Ovary (tissue), 9 donors: Measurements from ENCODE around the gene ATG14. TPM values are rescaled to one million over a fixed set of nuclear protein-coding genes. Genes with fewer than 3 reads are reported as not detected.

Experiments
- DNase-seq, 5 donors: peaks; one replicate each; pipeline ENCODE4 v3.0.0-alpha.2; 2019 to 2020
- H3K27ac ChIP-seq, 2 donors: fragments of 200-600 bp; one replicate each; pipeline versions ENCODE4 v1.5.1 to v1.8.0; 2019 to 2022
- H3K27me3 ChIP-seq: fragments of 200-600 bp; one replicate; pipeline ENCODE4 v1.8.0; 2022
- H3K36me3 ChIP-seq: fragments of 200-600 bp; sonication (generic); one replicate; pipeline ENCODE4 v1.5.1; 2019
- H3K4me1 ChIP-seq: one replicate; pipeline ENCODE4 v1.8.1; 2013; ENCODE audit warnings: mild to moderate bottlenecking, moderate library complexity; ENCODE audit not compliant: insufficient read depth
- H3K4me3 ChIP-seq: fragments of 200-600 bp; sonication (generic); one replicate; pipeline ENCODE4 v1.5.1; 2017
- H3K9me3 ChIP-seq, 2 donors: fragments of 200-600 bp in 1 of 2; sonication (generic) in 1 of 2; one replicate each; pipeline versions ENCODE4 v1.5.1 to v1.8.1; 2013 to 2019; ENCODE audit warnings: mild to moderate bottlenecking in 1 of 2, moderate library complexity in 1 of 2
- EP300 ChIP-seq: sonication (generic); formaldehyde crosslinking; IDR thresholded peaks from one replicate; pipeline ENCODE4 v1.6.1; 2017; ENCODE audit warnings: antibody characterized with exemption
- POLR2A ChIP-seq: fragments of 450-650 bp; IDR thresholded peaks from one replicate; pipeline ENCODE4 v1.6.1; 2017; ENCODE audit warnings: antibody characterized with exemption, mild to moderate bottlenecking, moderate library complexity
- WGBS, 3 donors: extraction: QIAGEN DNeasy Blood & Tissue Kit in 1 of 3; methylation state at CpG; one replicate each; pipeline versions ENCODE4 v1.1.5 to v1.1.7; 2013 to 2017; 5-methylcytosine and 5-hydroxymethylcytosine counted together
- intact Hi-C, 4 donors: fragments of 100-400 bp; cut with DNase I; formaldehyde crosslinking; loops; one replicate each; pipeline versions ENCODE4 v1.11.0 to v1.15.1; 2022 to 2023
- polyA plus RNA-seq, 2 donors: library from polyadenylated mRNA; stranded (reverse); fragments of 200-250 nt in 1 of 2; fragments of 350-450 nt in 1 of 2; fragmentation: Illumina TruSeq in 1 of 2; extraction: RNeasy Lipid Tissue Mini Kit (QIAGEN cat#74804) in 1 of 2; gene quantifications; one replicate each; pipeline ENCODE4 v1.2.3, GENCODE V29; 2013 to 2014
- total RNA-seq, 7 donors: library from RNA; depleted of rRNA in 2 of 7; stranded (reverse); fragments of >200 nt in 2 of 7; fragmentation: NEBNext Ultra II Directional in 3 of 7; extraction: Animal tissue kit (Norgen Biotek cat#: 25700) in 3 of 7; gene quantifications; one replicate each; pipeline versions ENCODE4 v1.1.0 to v1.2.4, GENCODE V29; 2016 to 2023
- TF ChIP-seq, protein P1 (sequence below), 3 donors: fragments of 450-650 bp in 2 of 3; fragments of 200-600 bp in 1 of 3; IDR thresholded peaks; one replicate each; pipeline versions ENCODE4 v1.5.1 to v1.8.0; 2016 to 2022; ENCODE audit warnings: antibody characterized with exemption in 3 of 3, mild to moderate bottlenecking in 1 of 3
- donor health status: DM: no; HTN: no; CAD: no; lungs with moderate emphysema.
- donor health status: DM: no; HTN: no; CAD: no.
- donor health status: Bipolar disorder and iron deficiency.
- donor health status: DM: yes; HTN: yes; CAD: no.
- donor health status: DM: no; HTN: no; CAD: no.
- donor health status: DM: yes; HTN: yes; CAD: no.

ATG14 gene
- total and polyA plus RNA-seq, 9 donors = 9.5 to 22.5 (median 12.1) TPM

DNA sequence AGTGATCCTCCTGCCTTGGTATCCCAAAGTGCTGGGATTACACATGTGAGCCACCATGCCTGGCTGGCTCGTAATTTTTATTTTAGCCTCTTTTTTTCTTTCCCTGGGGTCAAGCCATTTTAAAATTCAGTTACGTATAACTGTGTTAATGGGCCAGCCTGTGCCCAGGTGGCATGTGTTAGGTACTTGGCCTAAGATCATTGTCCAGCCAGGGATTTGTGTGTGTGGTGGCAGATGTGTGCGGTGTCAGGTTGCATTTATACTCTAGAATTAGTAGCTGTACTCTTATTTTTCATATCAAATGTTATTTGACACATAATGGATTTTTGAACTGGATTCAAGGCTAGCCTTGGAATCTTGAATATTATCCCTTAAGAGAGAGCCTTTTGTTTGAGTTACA, 71.1 kb downstream of the ATG14 start:
- 24 to 37% (median 28%) methylated on average over 3 of the region's 3 CpGs for WGBS, 3 donors
- H3K4me1 ChIP-seq = peaks cover 4% of the 10 kb centered on the region
- no peaks in the 10 kb centered on the region for H3K27me3 ChIP-seq
- TF ChIP-seq, protein P1, sequence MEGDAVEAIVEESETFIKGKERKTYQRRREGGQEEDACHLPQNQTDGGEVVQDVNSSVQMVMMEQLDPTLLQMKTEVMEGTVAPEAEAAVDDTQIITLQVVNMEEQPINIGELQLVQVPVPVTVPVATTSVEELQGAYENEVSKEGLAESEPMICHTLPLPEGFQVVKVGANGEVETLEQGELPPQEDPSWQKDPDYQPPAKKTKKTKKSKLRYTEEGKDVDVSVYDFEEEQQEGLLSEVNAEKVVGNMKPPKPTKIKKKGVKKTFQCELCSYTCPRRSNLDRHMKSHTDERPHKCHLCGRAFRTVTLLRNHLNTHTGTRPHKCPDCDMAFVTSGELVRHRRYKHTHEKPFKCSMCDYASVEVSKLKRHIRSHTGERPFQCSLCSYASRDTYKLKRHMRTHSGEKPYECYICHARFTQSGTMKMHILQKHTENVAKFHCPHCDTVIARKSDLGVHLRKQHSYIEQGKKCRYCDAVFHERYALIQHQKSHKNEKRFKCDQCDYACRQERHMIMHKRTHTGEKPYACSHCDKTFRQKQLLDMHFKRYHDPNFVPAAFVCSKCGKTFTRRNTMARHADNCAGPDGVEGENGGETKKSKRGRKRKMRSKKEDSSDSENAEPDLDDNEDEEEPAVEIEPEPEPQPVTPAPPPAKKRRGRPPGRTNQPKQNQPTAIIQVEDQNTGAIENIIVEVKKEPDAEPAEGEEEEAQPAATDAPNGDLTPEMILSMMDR (IDR thresholded peaks at IDR 0.05) = no peak
- TF ChIP-seq POLR2A (no peak), EP300 (no peak)
- DNase-seq = no peak
- H3K36me3 ChIP-seq = no peaks in the 10 kb centered on the region
- H3K27ac ChIP-seq = no peak overlapping the region
- intact Hi-C loops = loop anchor here in 1 of 4 donors (10.0 kb wide), 1 partner anchor 66 kb away; the partner anchor contains the start of gene FBXO34
- no peaks in the 10 kb centered on the region for H3K9me3 ChIP-seq
- H3K4me3 ChIP-seq = no peak overlapping the region

DNA sequence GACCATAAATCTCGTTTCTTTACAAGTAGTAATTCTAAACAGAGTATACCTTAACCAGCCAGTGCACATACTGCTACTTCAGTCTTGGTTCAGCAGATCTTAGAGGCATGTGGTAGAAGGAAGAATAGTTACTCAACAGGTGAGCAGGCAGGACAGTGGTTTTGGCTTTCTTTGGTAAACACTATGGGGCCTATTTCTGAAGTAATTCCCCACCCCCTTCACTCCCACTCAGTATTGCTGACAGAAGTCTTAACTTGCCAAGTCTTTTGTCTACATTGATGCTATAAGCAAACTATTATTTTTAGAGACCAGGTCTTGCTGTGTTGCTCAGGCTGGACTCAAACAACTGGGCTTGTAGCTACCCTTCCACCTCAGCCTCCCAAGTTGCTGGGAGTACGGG, 71.9 kb downstream of the ATG14 start:
- H3K4me1 ChIP-seq = peaks cover 5% of the 10 kb centered on the region
- intact Hi-C loops = loop anchor here in 1 of 4 donors (10.0 kb wide), 1 partner anchor 65 kb away; the partner anchor contains the start of gene FBXO34
- DNase-seq = no peak
- TF ChIP-seq, protein P1 (IDR thresholded peaks at IDR 0.05) = no peak
- TF ChIP-seq POLR2A (no peak), EP300 (no peak)
- 44 to 52% (median 48%) methylated on average over 2 of the region's 2 CpGs for WGBS, 3 donors
- H3K4me3 ChIP-seq = no peak overlapping the region
- no peaks in the 10 kb centered on the region for H3K9me3 ChIP-seq
- no peak overlapping the region for H3K27ac ChIP-seq
- H3K36me3 ChIP-seq = no peaks in the 10 kb centered on the region
- H3K27me3 ChIP-seq = no peaks in the 10 kb centered on the region

DNA sequence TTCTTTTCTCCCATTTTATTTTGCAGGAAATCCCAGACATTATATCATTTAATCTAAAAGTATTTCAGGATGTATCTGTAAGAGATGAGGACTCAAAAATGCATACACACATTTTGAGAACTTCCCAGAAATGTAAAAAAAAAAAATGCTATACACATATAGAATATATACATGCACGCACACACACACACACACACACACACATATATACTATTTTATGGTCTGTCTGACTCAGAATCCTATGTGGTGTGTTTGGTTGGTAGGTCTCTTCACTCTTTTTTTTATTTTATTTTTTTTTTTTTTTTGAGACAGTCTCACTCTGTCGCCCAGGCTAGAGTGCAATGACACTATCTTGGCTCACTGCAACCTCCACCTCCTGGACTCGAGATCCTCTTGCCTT, 74.9 kb downstream of the ATG14 start:
- TF ChIP-seq EP300 (no peak), POLR2A (no peak)
- TF ChIP-seq, protein P1 (IDR thresholded peaks at IDR 0.05) = no peak
- Histone ChIP-seq H3K27me3 (no peaks in the 10 kb centered on the region), H3K9me3 (no peaks in the 10 kb centered on the region), H3K36me3 (no peaks in the 10 kb centered on the region), H3K4me3 (no peak overlapping the region), H3K4me1 (peaks cover 11% of the 10 kb centered on the region), H3K27ac (no peak overlapping the region)
- no peak for DNase-seq
- WGBS, 3 donors = 82 to 96% (median 91%) methylated on average over 3 of the region's 3 CpGs
- intact Hi-C loops = no loop called here

DNA sequence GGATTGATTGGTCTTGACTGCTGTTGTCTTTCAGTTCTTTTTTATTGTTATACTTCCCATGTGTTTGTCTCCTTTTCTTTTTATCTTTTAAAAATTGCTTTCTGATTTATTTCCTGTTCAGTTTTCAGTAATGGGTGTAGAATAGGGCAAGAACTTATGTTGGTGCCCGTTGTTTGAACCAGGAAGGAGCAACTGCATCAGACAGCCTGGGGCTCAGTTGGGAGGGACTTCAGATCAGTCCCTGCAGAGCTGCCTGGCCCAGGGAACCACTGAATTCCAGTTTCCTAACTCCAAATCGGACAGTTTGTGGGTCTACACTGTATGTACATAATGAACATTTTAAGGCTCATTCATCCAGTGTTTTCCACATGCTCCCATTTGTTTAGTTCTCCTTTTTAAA, 75.5 kb downstream of the ATG14 start:
- peaks cover 11% of the 10 kb centered on the region for H3K4me1 ChIP-seq
- intact Hi-C loops = no loop called here
- H3K9me3 ChIP-seq = no peaks in the 10 kb centered on the region
- no peaks in the 10 kb centered on the region for H3K27me3 ChIP-seq
- DNase-seq = no peak
- no peak overlapping the region for H3K27ac ChIP-seq
- WGBS, 3 donors = 68 to 83% (median 75%) methylated on average over 2 of the region's 2 CpGs
- no peak overlapping the region for H3K4me3 ChIP-seq
- TF ChIP-seq POLR2A (no peak), EP300 (no peak)
- TF ChIP-seq, protein P1 (IDR thresholded peaks at IDR 0.05) = no peak
- no peaks in the 10 kb centered on the region for H3K36me3 ChIP-seq
